NCI-H146 (cell line): Measurements from ENCODE around the gene PREX1.

ENCODE experiments used
- DNase-seq: peaks from one replicate; lab custom pipeline; 2025; lab: John Stamatoyannopoulos, UW

The PREX1 gene

DNA sequence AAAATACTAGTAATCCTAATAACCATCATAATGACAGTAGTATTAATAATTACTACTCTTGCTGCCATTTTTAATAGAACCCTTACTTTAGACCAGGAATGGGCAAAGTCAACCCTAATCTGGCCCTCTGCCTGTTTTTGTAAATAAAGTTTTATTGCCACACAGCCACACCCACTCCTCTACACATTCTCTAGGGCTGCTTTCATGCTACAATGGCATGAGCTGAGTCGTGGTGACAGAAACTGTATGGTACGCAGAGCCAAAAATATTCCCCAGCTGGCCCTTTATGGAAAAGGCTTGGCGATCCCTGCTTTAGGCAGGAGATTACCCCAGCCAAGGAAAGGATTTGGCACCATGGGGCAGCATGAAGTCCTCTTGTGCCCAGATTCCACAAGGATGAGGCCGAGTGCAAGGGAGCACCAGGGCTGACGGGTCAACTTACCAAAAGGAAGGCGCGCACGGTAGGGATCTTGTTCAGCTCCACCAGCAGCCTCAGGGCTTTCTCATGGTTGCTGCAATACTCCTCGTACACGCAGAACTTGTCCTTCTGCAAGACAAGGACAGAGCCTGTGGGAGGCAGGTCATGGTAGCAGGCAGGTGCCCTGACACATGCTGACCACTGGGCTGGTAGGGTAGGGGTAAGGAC is 93.6 kb downstream of the PREX1 start:
- no peak for DNase-seq

DNA sequence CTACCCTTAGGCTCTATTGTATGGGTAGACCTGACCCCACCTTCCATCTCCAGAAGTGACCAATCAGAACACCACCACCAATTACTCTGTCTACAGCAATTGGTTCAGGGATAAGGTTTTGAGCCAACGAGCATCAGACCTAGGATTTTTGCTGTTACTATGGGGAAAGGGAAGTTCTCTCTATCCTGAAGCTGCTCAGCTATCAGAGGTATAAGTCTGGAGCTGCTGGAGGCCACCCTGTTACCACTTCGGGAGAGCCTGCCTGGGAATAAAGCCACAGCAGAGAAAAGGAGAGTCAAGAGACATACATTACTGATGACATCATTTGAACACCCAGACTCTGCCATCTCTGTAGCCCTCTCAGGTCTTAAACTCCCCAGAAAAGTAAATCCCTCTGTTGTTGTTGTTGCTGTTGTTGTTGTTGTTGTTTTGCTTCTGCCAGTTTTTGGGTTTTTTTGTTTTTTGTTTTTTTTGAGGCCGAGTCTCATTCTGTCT is 94.5 kb downstream of the PREX1 start:
- DNase-seq: no peak

DNA sequence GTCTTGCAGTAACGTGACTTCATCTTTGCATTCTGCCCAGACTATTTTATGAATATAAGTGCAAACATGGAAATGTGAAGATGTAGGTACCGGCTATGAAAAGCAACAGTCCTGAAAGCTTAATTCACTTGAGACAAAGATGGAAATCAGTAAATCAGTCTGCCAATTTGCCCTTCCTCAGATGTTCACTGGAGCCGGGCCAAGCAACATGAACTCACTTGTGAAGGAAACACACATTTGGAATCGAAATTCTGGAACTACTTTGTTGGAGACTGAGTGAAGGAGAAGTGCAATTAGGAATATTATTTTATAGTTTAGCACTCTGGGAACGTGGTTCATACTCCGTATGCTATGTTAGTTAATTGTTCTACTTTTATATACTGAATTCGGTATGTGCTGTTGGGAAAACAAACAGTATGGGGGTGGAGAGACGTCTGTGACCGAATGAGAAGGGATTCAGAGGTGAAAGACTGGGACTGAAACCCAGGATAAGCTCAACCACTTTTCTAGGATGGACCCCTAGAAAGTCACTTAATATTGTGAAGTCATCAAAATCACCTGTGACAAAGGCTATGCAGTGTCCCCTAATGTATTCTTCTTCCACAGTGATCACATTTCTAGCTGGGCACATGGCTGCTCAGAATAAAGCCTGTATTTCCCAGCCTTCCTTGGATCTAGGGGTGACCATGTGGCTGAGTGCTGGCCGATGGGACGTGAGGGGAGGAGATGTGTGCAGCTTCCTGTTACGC is 95.5 kb downstream of the PREX1 start:
- no peak for DNase-seq

DNA sequence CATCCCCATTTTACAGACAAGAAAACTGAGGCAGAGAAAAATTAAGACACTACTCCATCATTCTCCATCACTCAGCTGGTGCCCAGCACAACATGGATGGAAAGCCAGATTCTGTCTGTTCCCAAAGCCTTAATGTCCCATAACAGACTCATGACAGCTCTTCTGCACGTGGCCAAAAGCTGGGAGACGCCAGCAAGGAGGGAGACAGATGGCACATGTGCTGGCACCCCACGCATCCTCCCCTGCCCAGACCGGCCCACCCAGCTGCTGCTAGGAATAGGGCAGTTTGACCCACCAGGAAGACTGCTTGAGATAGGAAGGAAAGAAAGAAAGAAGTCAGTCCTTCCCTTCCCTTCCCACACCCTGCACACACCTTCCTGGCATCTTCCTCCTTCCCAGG is 96.3 kb downstream of the PREX1 start:
- no peak for DNase-seq

DNA sequence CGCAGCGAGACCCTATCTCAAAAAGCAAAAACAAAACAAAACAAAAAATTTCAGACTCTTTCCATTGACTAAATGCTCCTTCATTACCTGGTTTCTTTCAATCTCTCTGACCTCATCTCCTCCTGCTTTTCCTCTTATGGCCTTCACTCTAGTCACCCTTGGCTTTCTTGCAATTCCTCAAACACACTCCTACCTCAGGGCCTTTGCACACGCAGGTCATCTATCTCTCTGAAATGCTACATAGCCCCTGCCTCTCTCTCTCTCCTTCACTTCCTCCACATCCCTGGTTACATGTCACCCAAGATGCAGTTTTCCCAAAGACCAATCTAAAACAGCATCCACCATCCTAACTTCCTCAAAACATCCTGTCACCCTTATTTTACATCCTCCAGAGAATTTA is 96.8 kb downstream of the PREX1 start:
- DNase-seq: no peak

DNA sequence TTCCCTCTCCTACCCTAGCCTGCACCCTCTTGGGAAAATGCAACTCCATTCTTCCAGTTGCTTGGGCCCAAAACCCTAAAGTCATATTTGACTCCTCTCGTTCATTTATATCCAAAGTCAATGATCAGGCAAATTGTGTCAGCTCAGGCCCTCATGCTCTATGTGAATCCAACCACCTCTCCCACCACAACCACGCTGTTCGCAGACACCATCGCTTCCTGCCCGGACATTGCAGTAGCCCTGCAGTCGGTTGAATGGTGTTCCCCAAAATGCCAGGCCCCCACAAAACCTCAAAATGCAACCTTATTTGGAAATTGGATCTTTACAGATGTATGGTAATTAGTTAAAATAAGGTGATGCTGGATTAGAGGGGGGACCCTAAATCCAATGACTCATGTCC is 98.3 kb downstream of the PREX1 start:
- no peak for DNase-seq

DNA sequence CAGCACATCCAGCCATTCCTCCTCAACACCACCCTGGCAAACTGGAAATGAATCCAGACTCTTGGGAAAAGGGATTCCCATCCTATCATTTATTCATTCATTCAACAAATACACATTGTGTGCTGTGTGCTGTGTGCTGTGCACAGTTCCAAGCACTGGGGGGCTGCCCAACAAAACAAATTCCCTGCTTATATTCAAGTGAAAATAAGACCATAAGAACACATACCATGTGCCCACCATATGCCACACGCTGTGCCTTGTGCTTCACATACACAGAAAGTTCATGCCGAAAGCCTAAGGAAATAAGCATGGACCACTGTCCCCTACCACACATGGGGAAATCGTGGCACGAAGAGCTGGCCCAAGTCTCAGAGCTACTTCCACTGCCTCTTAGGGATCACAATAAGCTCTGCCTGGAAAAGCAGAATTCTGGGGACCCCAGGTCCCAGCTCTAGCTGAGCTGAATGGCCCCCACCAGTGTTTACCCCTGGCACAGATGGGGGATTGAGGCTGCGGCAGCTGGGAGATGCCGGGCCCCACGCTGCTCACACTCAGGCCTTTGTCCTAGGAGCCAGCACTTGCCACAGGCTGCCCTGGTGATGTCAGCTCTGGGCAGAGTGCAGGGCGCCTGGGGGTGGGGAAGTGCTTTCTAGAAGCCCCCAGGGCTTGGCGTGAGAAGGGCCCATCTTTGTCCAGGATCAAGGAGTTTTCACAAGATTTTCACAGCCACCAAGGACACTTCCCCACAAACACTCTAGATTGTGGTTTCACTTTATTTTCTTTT is 99.6 kb downstream of the PREX1 start:
- no peak for DNase-seq

DNA sequence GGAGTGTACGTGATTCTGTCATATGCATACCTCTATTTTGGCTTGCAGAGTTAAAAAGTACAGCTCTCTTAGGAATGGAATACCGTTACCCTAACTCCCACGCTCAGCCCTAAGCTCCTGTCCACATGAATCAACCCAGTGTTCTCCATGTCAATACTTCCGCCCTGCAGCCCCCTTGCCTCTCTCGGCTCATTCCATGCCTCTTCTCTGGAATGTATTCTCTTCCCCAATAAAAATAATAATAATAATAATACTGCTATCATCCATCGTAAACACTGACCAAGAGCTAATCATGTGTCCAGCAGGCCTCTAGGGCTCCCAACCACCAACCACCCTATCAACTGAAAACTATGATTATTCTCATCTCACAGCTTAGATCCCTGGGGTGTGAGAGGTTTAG is 100.6 kb downstream of the PREX1 start:
- DNase-seq: no peak

DNA sequence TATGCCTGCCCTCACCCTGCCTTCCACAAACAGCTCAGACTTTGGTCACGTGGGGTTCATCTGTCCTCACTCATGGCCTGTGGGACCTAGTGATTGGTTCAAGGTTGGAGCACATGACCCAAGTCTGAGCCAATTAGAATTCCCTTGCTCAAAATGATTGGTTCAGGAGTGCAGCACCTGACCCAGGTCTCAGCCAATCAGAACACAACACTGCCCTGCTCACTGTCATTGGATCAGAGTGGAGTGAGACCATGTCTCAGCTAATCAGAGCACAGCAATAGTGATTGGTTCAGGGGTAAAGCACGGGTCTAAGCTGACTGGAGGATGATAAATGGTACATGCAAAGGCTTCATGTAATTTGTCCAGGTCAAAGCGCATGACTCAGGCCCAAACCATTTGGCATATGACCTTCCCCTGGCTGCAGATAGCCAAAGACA is 102.2 kb downstream of the PREX1 start:
- no peak for DNase-seq

DNA sequence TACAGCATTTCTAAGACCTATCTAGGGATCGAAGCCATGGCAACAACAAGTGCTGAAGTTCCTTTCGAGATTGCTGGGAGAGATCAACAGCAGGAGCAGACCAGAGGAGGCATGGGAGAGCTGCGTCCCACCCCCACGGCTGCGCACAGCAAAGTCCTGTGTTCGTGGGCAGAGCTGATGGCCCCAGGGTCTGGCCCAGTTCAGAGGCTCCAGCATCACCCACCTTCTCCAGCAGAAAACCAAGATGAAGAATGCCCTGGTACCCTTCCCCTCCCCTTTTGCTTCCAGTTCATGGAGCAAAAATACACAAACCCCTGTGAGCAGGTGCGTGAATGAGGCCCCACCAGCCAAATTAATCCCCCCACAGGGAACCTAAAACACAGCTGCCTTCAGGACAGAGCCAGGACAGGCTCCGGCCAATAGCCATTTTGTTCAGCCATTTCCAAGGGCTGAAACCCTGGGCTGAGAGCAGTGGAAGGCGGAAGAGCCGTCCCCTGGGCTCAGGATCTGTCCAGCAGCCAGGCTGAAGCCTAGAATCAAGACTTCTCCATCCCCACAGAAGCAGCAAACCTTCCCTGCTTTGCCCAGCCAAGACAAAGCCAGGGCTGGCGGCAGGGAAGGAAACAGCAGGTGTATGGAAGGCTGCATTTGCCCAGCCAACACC is 102.8 kb downstream of the PREX1 start:
- DNase-seq: peak; percentile 55

DNA sequence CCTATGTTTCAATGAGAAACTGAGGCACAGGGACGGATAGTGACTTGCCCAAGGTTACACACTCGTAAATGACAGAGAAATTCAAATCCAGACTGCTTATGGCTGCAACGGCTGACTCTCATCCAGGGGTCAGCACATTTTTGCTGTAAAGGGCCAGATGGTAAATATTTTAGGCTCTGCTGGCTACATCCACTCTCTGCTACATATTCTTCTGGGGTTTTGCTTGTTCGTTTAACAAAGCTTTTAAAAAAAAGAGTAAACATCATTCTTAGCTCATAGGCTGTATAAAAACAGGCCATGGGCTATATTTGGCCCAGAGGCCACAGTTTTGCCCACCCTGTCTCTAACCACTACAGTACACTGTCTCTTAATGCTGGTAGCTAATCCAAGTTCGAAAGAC is 103.4 kb downstream of the PREX1 start:
- DNase-seq: no peak

DNA sequence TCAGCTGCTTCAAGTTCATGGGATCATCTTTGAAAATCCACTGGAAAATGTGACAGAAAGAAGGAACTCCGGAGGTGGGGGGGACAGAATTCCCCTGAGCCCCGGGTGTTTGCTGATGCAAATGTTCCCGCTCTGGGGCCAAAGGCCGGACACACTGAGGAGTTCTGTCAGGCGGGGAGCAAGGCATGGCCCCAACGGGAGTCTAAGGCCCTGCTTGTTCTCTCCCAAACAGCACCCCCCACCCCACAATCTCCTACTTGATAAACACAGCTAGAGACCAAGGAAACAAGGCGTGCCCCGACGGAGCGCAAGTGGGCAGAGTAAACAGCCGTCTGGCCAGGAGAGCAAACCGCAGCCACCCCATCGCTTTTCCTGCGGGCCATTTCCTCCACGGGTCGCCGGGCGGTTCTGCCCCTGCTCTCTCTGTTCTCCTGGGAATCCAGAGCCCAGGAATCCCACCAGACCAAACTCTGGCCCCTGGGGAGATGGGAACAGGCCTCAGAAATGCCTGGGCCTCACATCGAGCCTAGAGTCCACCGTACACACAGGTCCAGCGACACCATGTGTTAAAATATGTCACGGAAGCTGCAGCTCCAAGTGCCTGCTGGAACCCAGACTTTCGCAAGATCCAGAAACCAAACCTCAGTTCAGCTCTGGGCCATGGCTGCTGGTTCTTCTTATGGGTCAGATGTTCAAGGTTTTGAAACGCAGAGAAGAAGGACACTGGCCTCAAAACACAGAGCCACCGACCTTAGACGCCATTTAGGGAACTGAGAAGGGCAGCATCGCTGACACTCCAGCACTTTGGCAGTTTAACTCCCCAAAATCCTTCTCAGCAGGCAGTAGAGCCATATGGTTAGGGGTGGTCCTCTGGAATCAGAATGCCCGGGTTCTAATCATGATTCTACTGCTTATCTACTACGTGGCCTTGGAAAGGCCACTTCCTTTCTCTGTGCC is 104.2 kb downstream of the PREX1 start:
- peak; percentile 68 for DNase-seq

DNA sequence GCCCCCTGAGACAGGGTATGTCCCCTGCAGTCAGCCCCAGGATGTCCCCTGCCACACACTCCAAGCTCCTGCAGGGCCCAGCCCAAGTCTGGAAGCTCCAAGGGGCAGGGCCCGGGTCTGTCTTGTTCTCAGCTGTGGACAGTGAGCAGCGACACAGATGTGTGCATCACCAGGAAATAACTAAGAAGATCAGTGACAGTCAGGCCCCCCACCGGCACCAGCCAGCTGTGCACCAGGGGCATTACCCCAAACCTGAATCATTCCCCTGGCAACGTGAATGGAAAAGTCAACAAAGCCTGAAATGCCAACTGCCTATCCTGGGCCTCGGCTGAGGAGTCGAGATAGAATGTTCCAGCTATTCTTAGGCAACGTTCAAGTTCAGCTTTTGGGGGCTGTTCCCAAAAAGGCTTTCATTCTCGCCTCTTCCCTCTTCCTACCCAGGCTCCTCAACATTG is 105.0 kb downstream of the PREX1 start:
- DNase-seq: peak; percentile 59

DNA sequence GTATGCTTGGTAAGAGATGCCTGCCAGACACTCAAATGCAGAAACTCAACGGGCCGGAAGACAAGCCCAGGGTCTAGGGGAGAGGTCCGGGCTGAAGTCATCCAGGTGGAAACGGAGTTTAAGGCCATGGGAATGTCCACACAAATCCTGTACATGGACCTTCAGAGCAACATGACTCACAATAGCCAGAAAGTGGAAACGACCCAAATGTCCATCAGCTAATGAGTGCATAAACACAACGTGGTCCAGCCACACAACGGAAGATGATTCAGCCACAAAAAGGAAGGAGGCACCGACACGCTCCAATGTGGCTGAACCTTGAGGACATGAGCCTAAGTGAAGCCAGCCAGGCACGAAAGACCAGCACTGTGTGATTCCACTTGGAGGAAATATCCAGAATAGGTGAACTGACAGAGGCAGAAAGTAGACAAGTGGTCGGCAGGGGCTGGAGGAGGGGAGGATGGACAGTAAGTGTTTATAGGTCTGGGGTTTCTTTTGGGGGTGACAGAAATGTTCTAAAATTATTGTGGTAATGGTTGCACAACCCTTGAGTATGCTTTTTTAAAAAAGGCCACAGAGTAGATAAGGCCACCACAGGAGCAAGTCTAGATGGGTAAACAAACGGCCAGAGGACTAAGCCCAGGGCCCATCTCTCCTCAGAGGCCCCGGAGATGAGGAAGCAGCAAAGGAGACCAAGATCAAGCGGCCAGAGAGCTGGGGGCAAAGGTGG is 105.6 kb downstream of the PREX1 start:
- DNase-seq: no peak

DNA sequence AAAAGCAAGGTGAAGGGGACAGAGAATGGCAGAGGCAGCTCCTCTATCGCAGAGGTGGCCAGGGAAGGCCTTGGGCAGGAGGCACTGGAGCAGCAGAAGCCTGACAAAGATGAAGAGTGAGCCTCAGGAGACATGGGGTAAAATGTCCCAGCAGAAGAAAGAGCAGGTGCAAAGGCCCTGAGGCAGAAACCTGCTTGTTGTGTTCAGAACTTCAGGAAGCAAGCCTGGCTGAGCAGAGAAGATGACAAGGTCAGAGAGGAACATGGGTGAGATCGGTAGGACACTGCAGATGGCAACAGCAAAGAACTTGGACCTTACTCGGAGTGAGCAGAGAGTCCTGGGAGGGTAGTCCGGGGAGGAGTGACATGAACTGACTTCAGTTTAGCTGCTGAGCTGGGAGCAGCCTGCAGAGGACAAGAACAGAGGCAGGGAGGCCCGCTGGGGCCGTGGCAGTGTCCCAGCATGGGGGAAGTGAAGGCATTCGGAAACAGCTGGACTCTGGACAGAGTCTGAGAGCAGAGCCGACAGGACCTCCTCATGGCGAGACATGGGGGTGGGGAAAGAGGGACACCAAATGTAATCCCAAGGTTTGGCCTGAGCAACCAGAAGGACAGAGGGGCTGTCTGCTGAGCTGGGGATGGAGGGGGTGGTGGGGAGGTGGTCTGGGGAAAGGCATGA is 106.3 kb downstream of the PREX1 start:
- no peak for DNase-seq

DNA sequence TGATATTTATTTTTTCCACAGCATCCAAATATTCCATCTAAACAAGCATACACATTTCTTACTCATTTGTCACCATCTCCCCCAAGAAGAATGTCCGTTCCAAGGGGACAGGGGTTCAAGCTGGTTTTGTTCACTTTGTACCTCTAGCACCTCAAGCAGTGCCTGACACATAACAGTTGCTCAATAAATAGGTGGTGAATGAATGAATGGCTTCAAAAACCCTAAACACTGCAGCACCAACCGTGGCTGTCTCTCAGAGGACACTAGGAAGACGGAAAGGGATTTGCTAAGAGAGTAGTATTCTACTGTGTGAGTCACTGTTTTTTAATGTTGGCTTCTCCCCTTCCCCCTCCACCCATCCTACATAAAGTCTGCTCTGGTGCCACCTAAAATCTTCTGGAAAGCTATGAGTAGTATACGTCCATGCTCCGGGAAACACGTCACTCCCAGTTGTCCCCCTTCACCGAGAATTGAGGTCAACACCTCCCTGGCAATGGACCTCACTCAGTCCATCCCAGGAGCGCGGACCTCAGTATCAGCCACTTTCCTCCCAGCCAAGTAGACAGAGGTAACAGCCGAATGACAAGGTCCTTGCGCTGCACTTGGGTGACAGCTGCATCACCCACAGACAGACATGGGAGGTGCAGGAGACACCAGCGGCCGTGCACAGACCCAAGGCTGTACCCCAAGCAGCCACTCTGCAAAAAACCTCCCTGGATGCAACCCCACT is 107.4 kb downstream of the PREX1 start:
- no peak for DNase-seq

DNA sequence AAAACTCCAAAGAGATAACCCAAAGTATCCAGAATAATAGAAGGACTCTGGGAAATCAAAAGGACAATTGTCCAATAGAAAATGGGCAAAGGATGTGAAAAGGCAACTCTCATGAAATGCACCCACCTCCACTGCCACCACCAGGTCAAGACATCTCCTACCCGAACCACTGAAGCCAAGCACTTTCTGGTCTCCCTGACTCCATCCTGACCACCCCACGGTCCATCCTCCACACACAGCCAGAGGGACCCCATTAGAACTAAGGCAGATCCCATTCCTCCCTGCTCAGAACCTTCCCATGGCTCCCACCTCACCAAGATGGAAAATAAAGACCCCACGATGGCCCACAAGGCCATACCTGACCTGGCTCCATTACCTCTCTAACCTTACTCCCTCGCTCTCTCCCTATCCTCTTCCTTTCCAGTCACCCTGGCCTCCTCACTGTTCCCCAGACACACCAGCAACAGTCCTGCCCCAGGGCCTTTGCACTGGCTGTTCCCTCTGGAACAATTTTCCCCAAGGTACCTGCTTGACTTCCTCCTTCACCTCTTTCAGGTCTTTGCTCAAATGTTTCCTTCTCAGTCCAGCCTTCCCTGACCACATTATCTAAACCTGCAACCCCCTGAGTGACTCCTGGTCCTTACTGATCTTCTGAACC is 108.1 kb downstream of the PREX1 start:
- DNase-seq: no peak

DNA sequence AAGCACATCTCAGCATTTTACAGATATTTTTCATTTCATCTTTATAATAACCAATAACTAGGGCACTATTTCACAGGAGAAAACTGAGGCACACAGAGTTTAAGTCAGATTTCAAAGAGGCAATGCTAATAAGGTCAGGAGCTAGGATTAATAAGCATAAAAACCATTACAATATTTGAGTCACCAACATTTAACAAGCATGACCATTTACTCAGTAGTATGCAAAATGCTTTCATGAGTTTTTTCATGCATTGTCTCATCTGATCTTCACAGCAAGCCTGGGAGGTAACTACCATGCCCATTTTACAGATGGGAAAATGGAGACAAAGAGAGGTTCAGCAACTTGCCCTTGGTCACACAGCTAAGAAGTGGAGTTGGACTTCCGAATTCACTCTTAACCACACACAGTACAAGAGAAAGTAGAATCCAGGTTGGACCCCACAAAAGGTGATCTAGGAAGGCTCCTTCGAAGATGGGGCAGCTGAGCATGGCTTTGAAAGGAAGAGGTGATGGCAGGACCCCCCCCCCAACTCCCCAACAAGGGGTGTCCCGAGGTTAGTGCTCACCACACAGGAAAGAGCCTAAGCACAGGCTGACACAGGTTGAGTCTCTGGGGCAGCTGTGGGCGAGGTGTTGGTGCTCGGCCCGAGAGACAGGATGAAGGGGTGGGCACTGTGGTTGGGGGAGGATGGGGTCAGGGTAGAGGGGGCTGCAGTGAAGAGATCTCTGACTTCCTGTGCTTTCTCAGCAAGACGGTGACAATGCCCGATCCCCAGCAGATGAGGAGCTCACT is 108.8 kb downstream of the PREX1 start:
- no peak for DNase-seq
